ENCODE data around the gene COL24A1. TPM values are rescaled to one million over a fixed set of nuclear protein-coding genes. Genes with fewer than 3 reads are reported as not detected.

COL24A1 gene
- total RNA-seq, 1 donor = 0.84 TPM

GRCh38 chr1:86069757-86070145 is 86.8 kb downstream of the COL24A1 start:
- Histone ChIP-seq H3K9me3 (ENCODE audit: low read depth, low read length) (no peaks in the 10 kb centered on the region), H3K4me3 (ENCODE audit: low read length) (no peak overlapping the region), H3K4me1 (ENCODE audit: insufficient read depth, low read length) (no peaks in the 10 kb centered on the region), H3K27me3 (ENCODE audit: insufficient read depth, low read length) (no peaks in the 10 kb centered on the region)

- H3K4me3 ChIP-seq (ENCODE audit: low read length) = no peak overlapping the region
- no peaks in the 10 kb centered on the region for H3K9me3 ChIP-seq (ENCODE audit: low read depth, low read length)
- H3K27me3 ChIP-seq (ENCODE audit: insufficient read depth, low read length) = no peaks in the 10 kb centered on the region
- H3K4me1 ChIP-seq (ENCODE audit: insufficient read depth, low read length) = no peaks in the 10 kb centered on the region
Observed at GRCh38 chr1:86068841-86069756, 87.5 kb downstream of the COL24A1 start.

- H3K9me3 ChIP-seq (ENCODE audit: low read depth, low read length) = no peaks in the 10 kb centered on the region
- H3K27me3 ChIP-seq (ENCODE audit: insufficient read depth, low read length) = no peaks in the 10 kb centered on the region
- no peak overlapping the region for H3K4me3 ChIP-seq (ENCODE audit: low read length)
- H3K4me1 ChIP-seq (ENCODE audit: insufficient read depth, low read length) = no peaks in the 10 kb centered on the region
Observed at GRCh38 chr1:86068271-86068721, 88.3 kb downstream of the COL24A1 start.

- Histone ChIP-seq H3K4me3 (ENCODE audit: low read length) (no peak overlapping the region), H3K4me1 (ENCODE audit: insufficient read depth, low read length) (no peaks in the 10 kb centered on the region)
Observed at GRCh38 chr1:86067626-86068025, 88.9 kb downstream of the COL24A1 start.

GRCh38 chr1:86064899-86065298 is 91.7 kb downstream of the COL24A1 start:
- no peak overlapping the region for H3K4me3 ChIP-seq (ENCODE audit: low read length)
- H3K27me3 ChIP-seq (ENCODE audit: insufficient read depth, low read length) = no peaks in the 10 kb centered on the region
- no peaks in the 10 kb centered on the region for H3K9me3 ChIP-seq (ENCODE audit: low read depth, low read length)
- no peaks in the 10 kb centered on the region for H3K4me1 ChIP-seq (ENCODE audit: insufficient read depth, low read length)

More at GRCh38 chr1:86067626-86068025, 88.9 kb downstream of the COL24A1 start:
- Histone ChIP-seq H3K9me3 (ENCODE audit: low read depth, low read length) (no peaks in the 10 kb centered on the region), H3K27me3 (ENCODE audit: insufficient read depth, low read length) (no peaks in the 10 kb centered on the region)

GRCh38 chr1:86063721-86064120 is 92.9 kb downstream of the COL24A1 start:
- H3K9me3 ChIP-seq (ENCODE audit: low read depth, low read length) = no peaks in the 10 kb centered on the region
- no peak overlapping the region for H3K4me3 ChIP-seq (ENCODE audit: low read length)
- H3K4me1 ChIP-seq (ENCODE audit: insufficient read depth, low read length) = no peaks in the 10 kb centered on the region

GRCh38 chr1:86062453-86062852 is 94.1 kb downstream of the COL24A1 start:
- Histone ChIP-seq H3K9me3 (ENCODE audit: low read depth, low read length) (no peaks in the 10 kb centered on the region), H3K4me3 (ENCODE audit: low read length) (no peak overlapping the region), H3K27me3 (ENCODE audit: insufficient read depth, low read length) (no peaks in the 10 kb centered on the region), H3K4me1 (ENCODE audit: insufficient read depth, low read length) (no peaks in the 10 kb centered on the region)

More at GRCh38 chr1:86063721-86064120, 92.9 kb downstream of the COL24A1 start:
- H3K27me3 ChIP-seq (ENCODE audit: insufficient read depth, low read length) = no peaks in the 10 kb centered on the region

GRCh38 chr1:86061551-86061990 is 95.0 kb downstream of the COL24A1 start:
- Histone ChIP-seq H3K4me3 (ENCODE audit: low read length) (no peak overlapping the region), H3K27me3 (ENCODE audit: insufficient read depth, low read length) (no peaks in the 10 kb centered on the region), H3K9me3 (ENCODE audit: low read depth, low read length) (no peaks in the 10 kb centered on the region), H3K4me1 (ENCODE audit: insufficient read depth, low read length) (no peaks in the 10 kb centered on the region)

GRCh38 chr1:86054396-86054795 is 102.2 kb downstream of the COL24A1 start:
- Histone ChIP-seq H3K9me3 (ENCODE audit: low read depth, low read length) (no peaks in the 10 kb centered on the region), H3K4me1 (ENCODE audit: insufficient read depth, low read length) (no peaks in the 10 kb centered on the region), H3K4me3 (ENCODE audit: low read length) (no peak overlapping the region), H3K27me3 (ENCODE audit: insufficient read depth, low read length) (no peaks in the 10 kb centered on the region)

GRCh38 chr1:86052948-86053698 is 103.4 kb downstream of the COL24A1 start:
- H3K27me3 ChIP-seq (ENCODE audit: insufficient read depth, low read length) = no peaks in the 10 kb centered on the region
- H3K4me3 ChIP-seq (ENCODE audit: low read length) = no peak overlapping the region
- no peaks in the 10 kb centered on the region for H3K4me1 ChIP-seq (ENCODE audit: insufficient read depth, low read length)
- no peaks in the 10 kb centered on the region for H3K9me3 ChIP-seq (ENCODE audit: low read depth, low read length)

- H3K4me3 ChIP-seq (ENCODE audit: low read length) = no peak overlapping the region
- H3K9me3 ChIP-seq (ENCODE audit: low read depth, low read length) = no peaks in the 10 kb centered on the region
- no peaks in the 10 kb centered on the region for H3K27me3 ChIP-seq (ENCODE audit: insufficient read depth, low read length)
- no peaks in the 10 kb centered on the region for H3K4me1 ChIP-seq (ENCODE audit: insufficient read depth, low read length)
Observed at GRCh38 chr1:86035101-86035500, 121.5 kb downstream of the COL24A1 start.

GRCh38 chr1:86030180-86030579 is 126.4 kb downstream of the COL24A1 start:
- no peaks in the 10 kb centered on the region for H3K4me1 ChIP-seq (ENCODE audit: insufficient read depth, low read length)
- H3K9me3 ChIP-seq (ENCODE audit: low read depth, low read length) = no peaks in the 10 kb centered on the region
- H3K4me3 ChIP-seq (ENCODE audit: low read length) = no peak overlapping the region
- no peaks in the 10 kb centered on the region for H3K27me3 ChIP-seq (ENCODE audit: insufficient read depth, low read length)

GRCh38 chr1:86018283-86018923 is 138.2 kb downstream of the COL24A1 start:
- Histone ChIP-seq H3K4me3 (ENCODE audit: low read length) (no peak overlapping the region), H3K9me3 (ENCODE audit: low read depth, low read length) (no peaks in the 10 kb centered on the region), H3K27me3 (ENCODE audit: insufficient read depth, low read length) (no peaks in the 10 kb centered on the region), H3K4me1 (ENCODE audit: insufficient read depth, low read length) (no peaks in the 10 kb centered on the region)

GRCh38 chr1:86016076-86016759 is 140.4 kb downstream of the COL24A1 start:
- H3K4me1 ChIP-seq (ENCODE audit: insufficient read depth, low read length) = no peaks in the 10 kb centered on the region
- H3K9me3 ChIP-seq (ENCODE audit: low read depth, low read length) = no peaks in the 10 kb centered on the region
- no peak overlapping the region for H3K4me3 ChIP-seq (ENCODE audit: low read length)
- no peaks in the 10 kb centered on the region for H3K27me3 ChIP-seq (ENCODE audit: insufficient read depth, low read length)

Measured in mononuclear cell (primary cell).